Stimulated activated naive CD8-positive, alpha-beta T cell treated with anti-CD3 and anti-CD28 coated beads, Interleukin-15, amount 100 ng/mL, for 72 hours (primary cell): ENCODE results near the gene THAP4.

Source experiments
- ATAC-seq: fragments of 150-1000 bp; cut with Tn5 transposase; 2 replicates; pipeline ENCODE4 v1.10.0; 2021; ENCODE audit warnings: mild to moderate bottlenecking, moderate library complexity
- DNase-seq, 2 donors: peaks; one replicate each; pipeline ENCODE4 v3.0.0; 2021 to 2022
- H3K27ac Mint-ChIP-seq, 2 donors: one replicate each; pipeline ENCODE4 v1.8.0; 2022; ENCODE audit warnings: mild to moderate bottlenecking in 2 of 2, mixed read lengths in 2 of 2, moderate library complexity in 2 of 2
- H3K27me3 Mint-ChIP-seq: one replicate; pipeline ENCODE4 v1.8.0; 2022; ENCODE audit warnings: mixed read lengths
- H3K4me1 Mint-ChIP-seq: one replicate; pipeline ENCODE4 v1.8.0; 2022; ENCODE audit warnings: mild to moderate bottlenecking, mixed read lengths
- H3K4me3 Mint-ChIP-seq, 2 donors: one replicate each; pipeline ENCODE4 v1.8.0; 2022; ENCODE audit warnings: mild to moderate bottlenecking in 2 of 2, mixed read lengths in 2 of 2, moderate library complexity in 1 of 2
- H3K9me3 Mint-ChIP-seq, 2 donors: one replicate each; pipeline ENCODE4 v1.8.0; 2022; ENCODE audit warnings: mixed read lengths in 2 of 2

Gene THAP4

GRCh38 chr2:241637018-241637794, at the start of gene THAP4, which contains the start of gene ATG4B:
THAP4 (minus strand) TSS chr2:241637158; CDS start chr2:241637017, 141 bp downstream.
ATG4B (plus strand) TSS chr2:241637693; CDS start chr2:241637715, 22 bp downstream.
- peaks cover 0 to 12% of the 10 kb centered on the region in 2 donors for H3K9me3 Mint-ChIP-seq
- peak within 1 kb of the TSS; percentile 85 to 98 for H3K4me3 Mint-ChIP-seq
- peaks cover 65% of the 10 kb centered on the region for H3K4me1 Mint-ChIP-seq
- DNase-seq, result peak; percentile 81 to 82
- peak within 1 kb of the TSS; percentile 89 to 95 for H3K27ac Mint-ChIP-seq
- no peaks in the 10 kb centered on the region for H3K27me3 Mint-ChIP-seq
- ATAC-seq, result peak; percentile 78

DNA sequence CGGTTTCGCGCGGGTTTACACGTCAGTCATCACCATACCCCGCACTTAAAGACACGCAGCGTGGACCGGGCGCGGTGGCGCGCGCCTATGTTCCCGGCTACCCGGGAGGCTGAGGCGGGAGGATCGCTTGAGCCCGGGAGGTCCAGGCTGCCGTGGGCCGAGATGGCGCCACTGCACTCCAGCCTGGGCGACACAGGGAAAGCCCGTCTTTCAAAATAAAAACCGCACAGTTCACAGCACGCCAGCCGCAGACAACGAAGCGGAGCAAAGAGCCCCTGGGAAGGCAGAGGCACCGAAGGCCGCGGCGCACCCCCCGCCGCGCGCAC, 49.3 kb upstream of the THAP4 start:
- DNase-seq (no peak), ATAC-seq (peak; percentile 25)
- no peaks in the 10 kb centered on the region for H3K27me3 Mint-ChIP-seq
- no peaks in the 10 kb centered on the region for H3K9me3 Mint-ChIP-seq
- peaks cover 56% of the 10 kb centered on the region for H3K4me1 Mint-ChIP-seq
- H3K27ac Mint-ChIP-seq, result peak overlapping the region; percentile 90 to 98
- H3K4me3 Mint-ChIP-seq, result peak overlapping the region; percentile 97 to 98

DNA sequence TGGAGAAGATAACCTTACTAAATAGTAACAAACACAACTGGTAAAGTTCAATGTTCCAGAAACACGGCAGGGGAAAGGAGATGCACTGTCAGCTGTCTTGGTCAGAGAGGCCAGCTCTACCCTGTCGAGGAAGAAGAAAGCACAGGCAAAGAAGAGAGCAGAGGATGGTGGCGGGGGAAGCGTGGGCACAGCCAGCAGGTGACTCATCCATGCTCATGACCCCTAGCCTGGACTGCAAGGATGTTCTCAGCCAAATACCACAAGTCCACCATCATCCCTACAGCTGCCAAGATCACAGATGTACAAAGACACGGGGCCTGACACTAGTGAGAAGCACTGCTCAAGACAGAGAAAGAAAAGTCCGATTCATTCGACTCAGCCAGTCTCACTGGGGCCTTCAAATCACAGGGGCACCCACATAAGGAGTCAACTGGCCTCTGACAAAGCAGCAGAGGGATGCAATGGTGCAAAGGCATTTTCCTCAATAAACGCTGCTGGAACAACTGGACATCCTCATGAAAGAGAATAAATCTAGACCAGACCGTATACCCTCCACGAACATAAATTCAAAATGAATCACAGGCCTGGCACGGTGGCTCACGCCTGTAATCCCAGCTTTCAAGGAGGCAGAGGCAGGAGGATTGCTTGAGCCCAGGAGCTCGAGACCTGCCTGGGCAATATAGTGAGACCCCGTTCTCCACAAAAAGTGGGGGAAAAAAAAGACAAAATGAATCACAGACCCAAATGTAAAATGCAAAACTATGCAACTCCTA, 44.1 kb upstream of the THAP4 start:
- ATAC-seq (no peak), DNase-seq (no peak)
- Mint-ChIP-seq H3K27ac (peak overlapping the region in 1 of 2 donors; percentile 50), H3K4me1 (peaks cover 34% of the 10 kb centered on the region), H3K4me3 (no peak overlapping the region), H3K27me3 (no peaks in the 10 kb centered on the region), H3K9me3 (no peaks in the 10 kb centered on the region)

GRCh38 chr2:241680044-241680443, 43.1 kb upstream of the THAP4 start:
- Mint-ChIP-seq H3K4me3 (no peak overlapping the region), H3K27ac (peak overlapping the region in 1 of 2 donors; percentile 42), H3K27me3 (no peaks in the 10 kb centered on the region), H3K9me3 (no peaks in the 10 kb centered on the region), H3K4me1 (peaks cover 27% of the 10 kb centered on the region)
- ATAC-seq (no peak), DNase-seq (no peak)

GRCh38 chr2:241678784-241679540, 42.0 kb upstream of the THAP4 start:
- Mint-ChIP-seq H3K4me3 (no peak overlapping the region), H3K27me3 (no peaks in the 10 kb centered on the region), H3K4me1 (peaks cover 24% of the 10 kb centered on the region), H3K27ac (peak overlapping the region; percentile 40 to 91), H3K9me3 (no peaks in the 10 kb centered on the region)
- DNase-seq (no peak), ATAC-seq (no peak)

DNA sequence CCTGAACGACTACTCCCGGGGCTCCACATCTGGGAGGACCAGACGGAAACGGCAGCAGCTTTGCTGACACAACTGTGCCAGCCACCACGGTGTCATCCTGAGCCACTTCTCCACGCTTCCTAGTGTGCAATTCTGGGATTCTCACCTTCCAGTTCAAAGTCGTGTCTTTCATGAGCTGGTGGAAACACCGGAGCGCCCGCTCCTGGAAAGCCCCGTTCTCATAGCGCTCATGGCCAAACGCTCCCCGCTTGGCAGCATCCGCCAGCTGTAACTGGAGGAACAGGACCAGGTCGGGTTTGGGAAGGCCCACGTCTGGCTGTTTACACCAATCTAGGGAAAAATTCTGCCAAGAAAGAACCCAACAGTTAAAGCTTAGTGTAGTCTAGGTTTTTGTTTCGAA, 41.3 kb upstream of the THAP4 start:
- no peak for ATAC-seq
- Mint-ChIP-seq H3K9me3 (no peaks in the 10 kb centered on the region), H3K27ac (no peak overlapping the region), H3K27me3 (no peaks in the 10 kb centered on the region), H3K4me3 (no peak overlapping the region), H3K4me1 (peaks cover 28% of the 10 kb centered on the region)
- no peak for DNase-seq

DNA sequence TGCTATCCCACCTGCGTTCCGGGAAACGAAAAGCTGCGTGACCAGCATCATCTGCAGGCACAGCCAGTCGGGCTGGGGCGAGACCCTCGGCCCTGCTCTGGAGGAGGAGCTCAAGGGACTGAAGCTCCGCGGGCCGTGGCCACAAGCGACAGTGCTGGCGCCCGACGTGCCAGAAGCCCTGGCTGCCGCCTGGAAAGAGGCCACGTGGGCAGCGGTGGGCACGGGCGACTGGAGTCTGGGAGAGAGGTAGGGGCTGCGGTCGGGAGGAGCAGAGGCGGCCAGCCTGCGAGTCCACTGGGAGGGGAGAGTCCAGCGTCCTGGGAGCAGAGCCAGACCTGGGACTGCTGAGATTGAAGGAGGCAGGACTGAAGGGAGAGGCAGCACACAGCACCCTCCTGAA, 40.4 kb upstream of the THAP4 start:
- no peaks in the 10 kb centered on the region for H3K9me3 Mint-ChIP-seq
- H3K4me1 Mint-ChIP-seq, result peaks cover 37% of the 10 kb centered on the region
- ATAC-seq (no peak), DNase-seq (no peak)
- no peaks in the 10 kb centered on the region for H3K27me3 Mint-ChIP-seq
- H3K4me3 Mint-ChIP-seq, result no peak overlapping the region
- H3K27ac Mint-ChIP-seq, result peak overlapping the region in 1 of 2 donors; percentile 19

- no peaks in the 10 kb centered on the region for H3K9me3 Mint-ChIP-seq
- ATAC-seq (no peak), DNase-seq (no peak)
- H3K27me3 Mint-ChIP-seq, result no peaks in the 10 kb centered on the region
- peak overlapping the region in 1 of 2 donors; percentile 54 for H3K27ac Mint-ChIP-seq
- H3K4me3 Mint-ChIP-seq, result no peak overlapping the region
- H3K4me1 Mint-ChIP-seq, result peaks cover 32% of the 10 kb centered on the region
Measured at GRCh38 chr2:241676665-241677064, 39.7 kb upstream of the THAP4 start.

DNA sequence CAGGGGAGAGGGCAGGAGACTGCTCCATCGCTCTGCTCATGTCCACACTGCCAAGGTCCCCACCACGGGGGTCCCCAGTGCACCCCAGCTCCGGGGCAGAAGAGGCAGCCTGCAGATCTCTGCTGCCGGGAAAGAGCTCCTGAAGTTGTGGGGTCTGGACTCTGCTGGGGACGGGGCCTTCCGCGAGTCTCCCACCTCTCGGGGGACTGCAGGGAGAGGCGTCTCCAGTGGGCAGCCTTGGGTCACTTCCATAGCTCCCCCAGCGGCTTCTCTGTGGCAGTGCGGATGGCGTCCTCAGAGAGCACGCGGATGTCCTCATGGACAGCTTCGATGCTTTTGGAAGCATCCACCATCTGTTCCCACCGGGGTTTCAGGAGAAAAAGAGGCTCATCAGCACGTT, 38.9 kb upstream of the THAP4 start:
- DNase-seq (no peak), ATAC-seq (no peak)
- peaks cover 29% of the 10 kb centered on the region for H3K4me1 Mint-ChIP-seq
- no peaks in the 10 kb centered on the region for H3K27me3 Mint-ChIP-seq
- no peaks in the 10 kb centered on the region for H3K9me3 Mint-ChIP-seq
- no peak overlapping the region for H3K27ac Mint-ChIP-seq
- H3K4me3 Mint-ChIP-seq, result no peak overlapping the region

- DNase-seq (no peak), ATAC-seq (peak; percentile 25)
- Mint-ChIP-seq H3K27ac (peak overlapping the region in 1 of 2 donors; percentile 51), H3K9me3 (no peaks in the 10 kb centered on the region), H3K27me3 (no peaks in the 10 kb centered on the region), H3K4me1 (peaks cover 29% of the 10 kb centered on the region), H3K4me3 (no peak overlapping the region)
Measured at GRCh38 chr2:241673797-241674725, 37.1 kb upstream of the THAP4 start.

GRCh38 chr2:241673189-241673663, 36.3 kb upstream of the THAP4 start:
- Mint-ChIP-seq H3K27me3 (no peaks in the 10 kb centered on the region), H3K4me1 (peaks cover 29% of the 10 kb centered on the region), H3K4me3 (no peak overlapping the region), H3K9me3 (no peaks in the 10 kb centered on the region), H3K27ac (peak overlapping the region in 1 of 2 donors; percentile 51)
- DNase-seq, result no peak
- ATAC-seq, result peak; percentile 40

GRCh38 chr2:241672243-241673188, 35.6 kb upstream of the THAP4 start:
- DNase-seq (no peak), ATAC-seq (no peak)
- no peak overlapping the region for H3K27ac Mint-ChIP-seq
- H3K4me3 Mint-ChIP-seq, result no peak overlapping the region
- H3K4me1 Mint-ChIP-seq, result peaks cover 29% of the 10 kb centered on the region
- no peaks in the 10 kb centered on the region for H3K9me3 Mint-ChIP-seq
- no peaks in the 10 kb centered on the region for H3K27me3 Mint-ChIP-seq

DNA sequence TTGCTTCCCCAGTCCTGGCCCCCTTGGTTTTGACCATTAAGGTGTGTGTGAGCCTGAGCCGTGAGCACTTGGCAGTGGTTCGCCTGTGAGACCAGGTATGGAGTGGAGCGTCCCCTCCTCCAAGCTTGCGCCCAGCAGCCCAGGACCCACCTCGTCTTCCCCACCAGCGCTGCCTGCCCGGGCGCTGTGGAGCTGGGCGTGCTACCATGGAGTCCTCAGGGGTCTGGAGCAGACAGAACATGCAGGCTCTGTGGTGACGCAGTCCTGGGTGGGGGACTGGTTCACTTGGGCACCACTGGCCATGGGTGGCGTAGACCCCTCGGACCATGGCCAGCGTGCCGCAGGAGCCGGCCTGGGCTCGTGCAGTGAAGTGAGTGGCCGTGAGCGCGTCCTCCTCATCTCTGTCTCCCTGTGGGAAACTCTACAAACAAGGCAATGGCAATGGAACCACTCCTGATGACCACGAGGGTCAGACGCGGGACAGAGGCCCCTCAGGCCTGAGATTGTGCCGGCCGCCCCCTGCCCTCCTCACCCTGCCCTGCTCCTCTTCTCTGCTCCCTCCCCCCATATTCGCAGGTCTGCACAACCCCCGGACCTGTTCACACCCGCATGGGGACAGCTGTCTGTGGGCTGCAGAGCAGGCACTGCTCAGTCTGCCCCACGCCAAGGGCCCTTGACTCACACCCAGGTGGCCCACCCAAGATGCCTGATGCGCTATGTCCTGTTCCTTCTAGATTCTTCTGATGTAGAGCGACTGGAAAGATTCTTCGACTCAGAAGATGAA, 34.7 kb upstream of the THAP4 start:
- peaks cover 26% of the 10 kb centered on the region for H3K4me1 Mint-ChIP-seq
- DNase-seq (no peak), ATAC-seq (no peak)
- no peaks in the 10 kb centered on the region for H3K27me3 Mint-ChIP-seq
- no peak overlapping the region for H3K4me3 Mint-ChIP-seq
- peak overlapping the region in 1 of 2 donors; percentile 78 for H3K27ac Mint-ChIP-seq
- H3K9me3 Mint-ChIP-seq, result no peaks in the 10 kb centered on the region
